HepG2 (cell line): ENCODE measurements around the gene SLAMF8. TPM values are rescaled to one million over a fixed set of nuclear protein-coding genes. Genes with fewer than 3 reads are reported as not detected.

Experiments used
- ATAC-seq: fragments of 200-7000 bp; cut with Tn5 transposase; 3 replicates; pipeline ENCODE4 v1.9.1; 2020; ENCODE audit warnings: mild to moderate bottlenecking, moderate library complexity
- BruUV-seq: library from RNA; stranded (reverse); fragments of 400-500 nt; replicated peaks from 2 replicates; lab custom pipeline; 2021; lab: Mats Ljungman, UMichigan
- CTCF ChIA-PET: fragments of 300-600 bp; formaldehyde crosslinking; extraction: SDS; loops from one replicate; lab custom pipeline; 2021; ENCODE audit warnings: low total read pairs, inconsistent platforms, low intra/inter-chr PET ratio; lab: Yijun Ruan, JAX
- POLR2A ChIA-PET: fragments of 350-600 bp; sonication (Branson Sonifier 250); formaldehyde crosslinking; loops from one replicate; lab custom pipeline; 2020; ENCODE audit warnings: antibody characterized with exemption, inconsistent platforms; lab: Yijun Ruan, JAX
- DNase-seq: peaks from one replicate; pipeline ENCODE4 v3.0.0-alpha.2; 2015; ENCODE audit warnings: low spot score
- FAIRE-seq: peaks from 3 replicates; lab custom pipeline; 2011; peaks lifted over from hg19 to GRCh38; lab: Jason Lieb, UNC
- H2AFZ ChIP-seq: one replicate; pipeline ENCODE4 v1.6.1; 2011; ENCODE audit warnings: low read length, inconsistent platforms
- H3K27ac ChIP-seq: fragments of 300-600 bp; 3 replicates; pipeline ENCODE4 v1.8.0; 2011; ENCODE audit warnings: mixed run types, mild to moderate bottlenecking, mixed read lengths, low read length, inconsistent platforms; ENCODE audit not compliant: insufficient read depth; ENCODE audit errors: extremely low read length
- H3K27me3 ChIP-seq, 2 experiments: fragments of 200-600 bp in 1 of 2; 2 replicates in 1 of 2; 3 replicates in 1 of 2; pipeline versions ENCODE4 v1.6.0 to v1.8.0; 2011; ENCODE audit warnings: low read length in 2 of 2, mild to moderate bottlenecking in 2 of 2, moderate library complexity in 2 of 2, inconsistent platforms in 1 of 2; ENCODE audit not compliant: insufficient read depth in 2 of 2, control insufficient read depth in 1 of 2
- H3K36me3 ChIP-seq, 2 experiments: fragments of 200-600 bp in 1 of 2; replicated peaks in 1 of 2; 2 replicates in 1 of 2; 3 replicates in 1 of 2; pipeline versions ENCODE4 v1.5.1 to v1.8.0; 2011; ENCODE audit warnings: low read length in 2 of 2, inconsistent platforms in 1 of 2; ENCODE audit not compliant: insufficient read depth in 2 of 2, control insufficient read depth in 1 of 2
- H3K4me1 ChIP-seq: 2 replicates; pipeline ENCODE4 v1.5.1; 2012; ENCODE audit warnings: low read length, inconsistent platforms; ENCODE audit not compliant: insufficient read depth
- H3K4me2 ChIP-seq: 2 replicates; pipeline ENCODE4 v1.6.0; 2011; ENCODE audit warnings: low read depth, low read length, inconsistent platforms
- H3K4me3 ChIP-seq, 3 experiments: fragments of 200-600 bp in 1 of 3; sonication (generic), shearing (Covaris generic) in 1 of 3; replicated peaks in 1 of 3; 2 replicates each; pipeline ENCODE4 v1.5.1; 2011 to 2016; ENCODE audit warnings: low read length in 3 of 3, inconsistent platforms in 2 of 3, low read depth in 2 of 3, mild to moderate bottlenecking in 2 of 3, control low read depth in 1 of 3, mixed read lengths in 1 of 3; ENCODE audit not compliant: insufficient read depth in 1 of 3
- H3K79me2 ChIP-seq: one replicate; pipeline ENCODE4 v1.6.1; 2011; ENCODE audit warnings: low read length, inconsistent platforms; ENCODE audit not compliant: insufficient read depth
- H3K9ac ChIP-seq: 2 replicates; pipeline ENCODE4 v1.6.0; 2011; ENCODE audit warnings: mild to moderate bottlenecking, low read depth, low read length, inconsistent platforms; ENCODE audit not compliant: insufficient read depth
- H3K9me3 ChIP-seq: 2 replicates; pipeline ENCODE4 v1.5.1; 2012; ENCODE audit warnings: mild to moderate bottlenecking, low read length
- H4K20me1 ChIP-seq: 2 replicates; pipeline ENCODE4 v1.6.0; 2011; ENCODE audit warnings: inconsistent platforms, mild to moderate bottlenecking, low read length, moderate library complexity; ENCODE audit not compliant: insufficient read depth
- ARID2 ChIP-seq: sonication (generic); formaldehyde crosslinking; IDR thresholded peaks from 2 replicates; pipeline ENCODE4 v1.8.1; 2022; ENCODE audit warnings: mild to moderate bottlenecking, missing genetic modification reagents, borderline replicate concordance
- BHLHE40 ChIP-seq: IDR thresholded peaks from 2 replicates; pipeline ENCODE4 v1.6.1; 2011; ENCODE audit warnings: low read length, improper control_type of control experiment
- HOXA7 ChIP-seq: sonication (generic); formaldehyde crosslinking; IDR thresholded peaks from 2 replicates; pipeline ENCODE4 v1.8.1; 2022; ENCODE audit warnings: mild to moderate bottlenecking, missing genetic modification reagents, moderate library complexity
- KMT2A ChIP-seq: sonication (generic); formaldehyde crosslinking; IDR thresholded peaks from 2 replicates; pipeline ENCODE4 v1.4.0; 2020; ENCODE audit warnings: missing genetic modification reagents
- KMT2B ChIP-seq: IDR thresholded peaks from 2 replicates; pipeline ENCODE4 v1.6.1; 2016; ENCODE audit warnings: missing genetic modification reagents, missing compliant biosample characterization
- SAFB2 ChIP-seq: sonication (generic); formaldehyde crosslinking; IDR thresholded peaks from 2 replicates; pipeline ENCODE4 v1.5.1; 2020; ENCODE audit warnings: missing genetic modification reagents, low read depth, mild to moderate bottlenecking, borderline replicate concordance
- SETDB1 ChIP-seq: sonication (generic); formaldehyde crosslinking; IDR thresholded peaks from 2 replicates; pipeline ENCODE4 v1.5.1; 2020; ENCODE audit warnings: missing genetic modification reagents, mild to moderate bottlenecking, borderline replicate concordance
- ZBTB7B ChIP-seq: sonication (generic); formaldehyde crosslinking; IDR thresholded peaks from 2 replicates; pipeline ENCODE4 v1.4.0; 2020; ENCODE audit warnings: missing genetic modification reagents
- ZFP36 ChIP-seq: fragments of 150-350 bp; IDR thresholded peaks from 2 replicates; pipeline ENCODE4 v1.6.1; 2018; ENCODE audit warnings: borderline replicate concordance, low read length, low read depth; ENCODE audit not compliant: partially characterized antibody
- ZNF12 ChIP-seq: sonication (generic); formaldehyde crosslinking; IDR thresholded peaks from 2 replicates; pipeline ENCODE4 v1.5.0; 2020; ENCODE audit warnings: missing genetic modification reagents
- ZNF616 ChIP-seq: sonication (generic); formaldehyde crosslinking; IDR thresholded peaks from 2 replicates; pipeline ENCODE4 v1.5.0; 2020; ENCODE audit warnings: low read depth, mild to moderate bottlenecking, missing genetic modification reagents
- ZSCAN30 ChIP-seq: sonication (generic); formaldehyde crosslinking; IDR thresholded peaks from 2 replicates; pipeline ENCODE4 v1.5.0; 2020; ENCODE audit warnings: mild to moderate bottlenecking, missing genetic modification reagents
- WGBS: methylation state at CpG from one replicate; pipeline ENCODE4 v1.1.6; 2017; ENCODE audit warnings: low lambda C conversion rate; 5-methylcytosine and 5-hydroxymethylcytosine counted together
- in situ Hi-C: cut with HindIII; loops from 2 replicates; pipeline ENCODE4 v1.10.0; 2017; ENCODE audit warnings: low pct_unique_long_range_greater_than_20kb; ENCODE audit not compliant: extremely low pct_ligation_motif_present
- intact Hi-C: fragments of 100-400 bp; cut with micrococcal nuclease; formaldehyde crosslinking; loops from one replicate; pipeline ENCODE4 v1.10.0; 2022; ENCODE audit not compliant: unreplicated experiment
- polyA plus RNA-seq, 8 experiments: library from polyadenylated mRNA; depleted of rRNA in 3 of 8; stranded (reverse) in 7 of 8; unstranded in 1 of 8; fragments of >200 nt; fragmentation: Illumina TruSeq in 4 of 8; extraction: Trizol in 4 of 8; gene quantifications; 2 replicates each; pipeline versions ENCODE4 v1.2.1 to v1.2.3, GENCODE V29; 2011 to 2016; ENCODE audit warnings: low read depth in 4 of 8, missing spikeins in 1 of 8, mixed read lengths in 1 of 8; ENCODE audit not compliant: insufficient read depth in 1 of 8
- total RNA-seq, 5 experiments: library from RNA; depleted of rRNA; stranded (reverse); fragments of >200 nt; fragmentation: Illumina TruSeq; extraction: Trizol; gene quantifications; 2 replicates each; pipeline ENCODE4 v1.2.3, GENCODE V29; 2016; ENCODE audit warnings: low read depth in 1 of 5

The SLAMF8 gene
- total and polyA plus RNA-seq, 2 of the 13 experiments (the other 11 are each of a cell fraction or from before 2014, with no cell fraction given) = not detected

- no peak for FAIRE-seq
- BruUV-seq = no TSS peak
- WGBS = 0% methylated on average over 3 of the region's 3 CpGs
- H3K36me3 ChIP-seq = no peaks in the 10 kb centered on the region
- intact Hi-C loops (no loop called here), in situ Hi-C loops (no loop called here)
- H3K27me3 ChIP-seq = no peaks in the 10 kb centered on the region; a peak in 1 of 5 replicates
- H3K79me2 ChIP-seq = no peaks in the 10 kb centered on the region
- no peak overlapping the region for H3K4me2 ChIP-seq
- H2AFZ ChIP-seq = no peak overlapping the region
- H3K4me1 ChIP-seq = no peaks in the 10 kb centered on the region
- H3K4me3 ChIP-seq = no peak overlapping the region
- no peak for ATAC-seq
- no peaks in the 10 kb centered on the region for H4K20me1 ChIP-seq
- H3K9ac ChIP-seq = no peak overlapping the region
- CTCF ChIA-PET = interaction anchor here (0.9 kb wide), 1 partner anchor 659 kb away, joined by 3 read pairs; no protein-coding TSS in a partner anchor
- TF ChIP-seq ZNF12 (CRISPR knock-in tag) = no peak
- no peak for TF ChIP-seq SETDB1 (CRISPR knock-in tag)
- TF ChIP-seq KMT2A (CRISPR knock-in tag) = no peak
- TF ChIP-seq ZFP36 = no peak
- TF ChIP-seq ZBTB7B (CRISPR knock-in tag) = no peak
- TF ChIP-seq BHLHE40 = no peak
- no peak for TF ChIP-seq ARID2 (CRISPR knock-in tag)
- TF ChIP-seq ZSCAN30 (CRISPR knock-in tag) = no peak
- TF ChIP-seq SAFB2 = no peak
- no peak for TF ChIP-seq ZNF616 (CRISPR knock-in tag)
- TF ChIP-seq KMT2B (CRISPR knock-in tag) = no peak
- TF ChIP-seq HOXA7 = no peak
- POLR2A ChIA-PET = no interaction called here
- H3K27ac ChIP-seq = no peak overlapping the region
- DNase-seq = no peak
- H3K9me3 ChIP-seq = no peaks in the 10 kb centered on the region
Observed at GRCh38 chr1:159791031-159791430, 35.6 kb upstream of the SLAMF8 start.
